ENCODE measurements around the gene DAZAP2. TPM values are rescaled to one million over a fixed set of nuclear protein-coding genes. Genes with fewer than 3 reads are reported as not detected.

Gene DAZAP2
- total RNA-seq, 1 donor from 2014 or later: 48.4 TPM

DNA sequence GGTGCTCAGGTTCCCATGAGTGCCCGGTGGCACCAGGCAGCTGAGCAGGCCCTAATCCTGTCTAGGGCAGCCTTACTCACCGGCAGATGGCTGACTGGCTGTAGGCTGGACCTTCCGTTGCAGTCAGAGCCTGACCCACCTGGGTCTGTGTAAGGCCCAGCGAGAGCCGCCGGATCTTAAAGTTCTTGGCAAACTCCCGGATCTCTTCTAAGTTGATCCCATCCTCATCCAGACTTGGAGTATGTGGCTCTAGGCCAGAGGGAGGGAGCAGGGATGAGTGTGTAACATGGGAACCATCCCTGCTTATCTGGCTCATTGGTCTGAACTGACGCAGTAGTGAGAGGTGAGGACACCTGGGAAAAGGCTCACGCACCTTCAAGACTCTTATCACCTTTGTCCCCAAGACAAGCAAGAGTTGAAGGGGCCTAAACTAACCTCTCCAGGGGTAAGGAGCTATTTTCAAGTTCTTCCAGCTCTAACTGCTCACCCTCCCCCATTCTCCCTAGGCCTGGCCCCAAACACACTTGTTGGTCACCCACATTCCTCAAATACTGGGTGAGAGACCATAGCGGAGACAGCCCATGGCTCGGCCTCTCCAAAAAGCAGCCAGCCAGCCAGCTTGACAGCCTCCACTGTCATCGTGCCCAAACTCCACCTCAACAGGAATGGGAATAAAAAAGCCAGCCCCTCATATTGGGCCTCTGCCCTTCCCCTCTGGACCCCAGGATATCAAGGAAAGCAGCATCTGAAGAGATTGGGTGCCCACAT, 46.9 kb upstream of the DAZAP2 start:
- Histone ChIP-seq H3K4me3 (no peak overlapping the region), H3K36me3 (no peaks in the 10 kb centered on the region), H3K4me1 (peaks cover 13% of the 10 kb centered on the region), H3K27ac (no peak overlapping the region), H3K4me2 (no peak overlapping the region), H3F3A (ENCODE audit: low read depth) (peaks cover 4% of the 10 kb centered on the region), H2AFZ (replicated peaks) (no peak overlapping the region), H3K27me3 (no peaks in the 10 kb centered on the region), H3K9ac (no peak overlapping the region), H4K20me1 (ENCODE audit: low read depth) (no peaks in the 10 kb centered on the region), H3K79me2 (ENCODE audit: low read depth) (no peaks in the 10 kb centered on the region), H3K9me3 (ENCODE audit: low read depth) (no peaks in the 10 kb centered on the region)
- Mint-ChIP-seq H3K27ac (no peak overlapping the region), H3K9me3 (no peaks in the 10 kb centered on the region), H3K27me3 (ENCODE audit: insufficient read depth, low read depth) (no peaks in the 10 kb centered on the region), H3K4me1 (peaks cover 30% of the 10 kb centered on the region), H3K4me3 (no peak overlapping the region), H3K36me3 (no peaks in the 10 kb centered on the region)
- DNase-seq (ENCODE audit: low spot score): no peak
- TF ChIP-seq, protein P1, sequence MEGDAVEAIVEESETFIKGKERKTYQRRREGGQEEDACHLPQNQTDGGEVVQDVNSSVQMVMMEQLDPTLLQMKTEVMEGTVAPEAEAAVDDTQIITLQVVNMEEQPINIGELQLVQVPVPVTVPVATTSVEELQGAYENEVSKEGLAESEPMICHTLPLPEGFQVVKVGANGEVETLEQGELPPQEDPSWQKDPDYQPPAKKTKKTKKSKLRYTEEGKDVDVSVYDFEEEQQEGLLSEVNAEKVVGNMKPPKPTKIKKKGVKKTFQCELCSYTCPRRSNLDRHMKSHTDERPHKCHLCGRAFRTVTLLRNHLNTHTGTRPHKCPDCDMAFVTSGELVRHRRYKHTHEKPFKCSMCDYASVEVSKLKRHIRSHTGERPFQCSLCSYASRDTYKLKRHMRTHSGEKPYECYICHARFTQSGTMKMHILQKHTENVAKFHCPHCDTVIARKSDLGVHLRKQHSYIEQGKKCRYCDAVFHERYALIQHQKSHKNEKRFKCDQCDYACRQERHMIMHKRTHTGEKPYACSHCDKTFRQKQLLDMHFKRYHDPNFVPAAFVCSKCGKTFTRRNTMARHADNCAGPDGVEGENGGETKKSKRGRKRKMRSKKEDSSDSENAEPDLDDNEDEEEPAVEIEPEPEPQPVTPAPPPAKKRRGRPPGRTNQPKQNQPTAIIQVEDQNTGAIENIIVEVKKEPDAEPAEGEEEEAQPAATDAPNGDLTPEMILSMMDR (IDR thresholded peaks at IDR 0.05): no peak
- TF ChIP-seq EZH2 (IDR thresholded peaks at IDR 0.05) (no peak), EZH2phosphoT487 (IDR thresholded peaks at IDR 0.05) (no peak)

DNA sequence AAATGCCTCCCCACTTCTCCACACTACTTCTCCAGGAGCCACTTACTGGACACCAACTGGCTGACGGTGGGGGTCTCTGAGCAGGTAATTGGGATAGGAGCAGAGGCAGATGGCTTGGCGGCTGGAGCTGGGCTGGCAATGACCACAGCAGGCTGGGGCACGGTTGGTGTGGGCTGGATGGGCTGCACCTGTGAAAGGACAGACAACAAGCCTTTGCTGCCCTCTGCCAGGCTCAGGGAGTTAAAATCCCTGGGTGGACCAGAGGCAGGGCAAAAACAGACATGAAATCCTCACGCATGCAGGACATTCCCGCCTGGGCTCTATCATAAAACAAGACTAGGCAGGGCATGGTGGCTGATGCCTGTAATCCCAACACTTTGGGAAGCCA, 46.3 kb upstream of the DAZAP2 start:
- H3F3A ChIP-seq (ENCODE audit: low read depth): no peaks in the 10 kb centered on the region
- no peaks in the 10 kb centered on the region for H3K27me3 ChIP-seq
- no peak overlapping the region for H3K4me3 Mint-ChIP-seq
- no peak overlapping the region for H3K4me3 ChIP-seq
- no peaks in the 10 kb centered on the region for H3K36me3 Mint-ChIP-seq
- DNase-seq (ENCODE audit: low spot score): no peak
- H3K27ac ChIP-seq: no peak overlapping the region
- H3K27ac Mint-ChIP-seq: no peak overlapping the region
- no peaks in the 10 kb centered on the region for H4K20me1 ChIP-seq (ENCODE audit: low read depth)
- no peaks in the 10 kb centered on the region for H3K9me3 ChIP-seq (ENCODE audit: low read depth)
- TF ChIP-seq, protein P1 (IDR thresholded peaks at IDR 0.05): no peak
- TF ChIP-seq EZH2 (IDR thresholded peaks at IDR 0.05): no peak
- TF ChIP-seq EZH2phosphoT487 (IDR thresholded peaks at IDR 0.05): no peak
- no peak overlapping the region for H3K9ac ChIP-seq
- H3K4me2 ChIP-seq: no peak overlapping the region
- H3K9me3 Mint-ChIP-seq: no peaks in the 10 kb centered on the region
- H3K27me3 Mint-ChIP-seq (ENCODE audit: insufficient read depth, low read depth): no peaks in the 10 kb centered on the region
- peaks cover 24% of the 10 kb centered on the region for H3K4me1 Mint-ChIP-seq
- no peaks in the 10 kb centered on the region for H3K36me3 ChIP-seq
- H2AFZ ChIP-seq (replicated peaks): no peak overlapping the region
- no peaks in the 10 kb centered on the region for H3K79me2 ChIP-seq (ENCODE audit: low read depth)
- H3K4me1 ChIP-seq: peaks cover 7% of the 10 kb centered on the region

DNA sequence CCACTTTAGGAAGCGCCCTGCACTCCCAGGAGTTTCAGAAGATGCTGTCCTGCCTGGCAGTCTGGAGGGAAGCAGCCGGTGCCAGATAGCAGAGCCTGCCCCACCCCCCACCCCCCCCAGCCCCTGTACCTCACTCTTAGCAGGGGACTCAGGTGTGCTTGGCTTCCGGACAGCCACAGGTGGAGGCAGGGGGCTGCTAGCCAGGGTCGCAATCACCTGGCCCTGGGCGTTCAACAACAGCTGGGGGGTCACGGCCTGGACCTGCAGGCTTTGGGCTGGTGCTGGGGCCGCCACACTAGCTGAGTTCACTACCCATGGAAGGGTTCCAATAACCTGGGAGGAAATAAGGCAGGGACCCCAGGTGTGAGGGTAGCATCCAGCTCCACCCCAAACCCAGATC, 42.8 kb upstream of the DAZAP2 start:
- Histone ChIP-seq H3K36me3 (no peaks in the 10 kb centered on the region), H3K9ac (no peak overlapping the region), H3K4me1 (no peaks in the 10 kb centered on the region), H3F3A (ENCODE audit: low read depth) (no peaks in the 10 kb centered on the region), H3K79me2 (ENCODE audit: low read depth) (no peaks in the 10 kb centered on the region), H3K9me3 (ENCODE audit: low read depth) (no peaks in the 10 kb centered on the region), H3K4me2 (no peak overlapping the region), H3K27me3 (no peaks in the 10 kb centered on the region), H3K27ac (no peak overlapping the region), H3K4me3 (no peak overlapping the region), H4K20me1 (ENCODE audit: low read depth) (no peaks in the 10 kb centered on the region), H2AFZ (replicated peaks) (no peak overlapping the region)
- DNase-seq (ENCODE audit: low spot score): no peak
- Mint-ChIP-seq H3K4me1 (peaks cover 14% of the 10 kb centered on the region), H3K4me3 (no peak overlapping the region), H3K36me3 (no peaks in the 10 kb centered on the region), H3K27ac (no peak overlapping the region), H3K9me3 (no peaks in the 10 kb centered on the region), H3K27me3 (ENCODE audit: insufficient read depth, low read depth) (no peaks in the 10 kb centered on the region)
- TF ChIP-seq, protein P1 (IDR thresholded peaks at IDR 0.05): no peak
- TF ChIP-seq EZH2phosphoT487 (IDR thresholded peaks at IDR 0.05) (no peak), EZH2 (IDR thresholded peaks at IDR 0.05) (no peak)

Measured in neural progenitor cell (in vitro differentiated cells).